Endothelial cell of umbilical vein (primary cell): ENCODE measurements around the gene ALOXE3. TPM values are rescaled to one million over a fixed set of nuclear protein-coding genes. Genes with fewer than 3 reads are reported as not detected.

Experiments used
- BruUV-seq: library from RNA; stranded (reverse); fragments of 400-500 nt; replicated peaks from 2 replicates; lab custom pipeline; 2021; lab: Mats Ljungman, UMichigan
- CTCF ChIA-PET: fragments of 300-600, 350-600 bp; sonication (Branson Sonifier 250); formaldehyde crosslinking; loops from one replicate; lab custom pipeline; 2021; ENCODE audit warnings: antibody characterized with exemption, inconsistent platforms; lab: Charles Lee
- POLR2A ChIA-PET: fragments of 300-600, 350-600 bp; sonication (Branson Sonifier 250); formaldehyde crosslinking; loops from one replicate; lab custom pipeline; 2021; ENCODE audit warnings: antibody characterized with exemption, inconsistent platforms; lab: Charles Lee
- DNase-seq: peaks from one replicate; pipeline ENCODE4 v3.0.0-alpha.2; 2011; ENCODE audit warnings: low read depth, low spot score
- FAIRE-seq: peaks from 2 replicates; lab custom pipeline; 2011; peaks lifted over from hg19 to GRCh38; lab: Jason Lieb, UNC
- H2AFZ ChIP-seq: 2 replicates; pipeline ENCODE4 v1.6.0; 2012; ENCODE audit warnings: low read depth, low read length, control low read depth, inconsistent platforms
- H3K27ac ChIP-seq: 2 replicates; pipeline ENCODE4 v1.5.1; 2011; ENCODE audit warnings: low read depth, mild to moderate bottlenecking, control low read depth, low read length, moderate library complexity; ENCODE audit not compliant: insufficient read depth
- H3K27me3 ChIP-seq, 2 experiments: 2 replicates each; pipeline versions ENCODE4 v1.6.0 to v1.6.1; 2011; ENCODE audit warnings: low read length in 2 of 2, mixed read lengths in 1 of 2; ENCODE audit not compliant: control insufficient read depth in 2 of 2, insufficient read depth in 2 of 2
- H3K36me3 ChIP-seq, 2 experiments: 2 replicates in 1 of 2; 3 replicates in 1 of 2; pipeline ENCODE4 v1.5.1; 2011; ENCODE audit warnings: low read length in 2 of 2, mild to moderate bottlenecking in 1 of 2, moderate library complexity in 1 of 2; ENCODE audit not compliant: control insufficient read depth in 2 of 2, insufficient read depth in 2 of 2; ENCODE audit errors: extremely low read depth in 1 of 2
- H3K4me1 ChIP-seq: 3 replicates; pipeline ENCODE4 v1.5.1; 2011; ENCODE audit warnings: mild to moderate bottlenecking, low read length; ENCODE audit not compliant: control insufficient read depth, insufficient read depth; ENCODE audit errors: extremely low read depth
- H3K4me2 ChIP-seq: 2 replicates; pipeline ENCODE4 v1.6.1; 2011; ENCODE audit warnings: low read length, control low read depth, mixed read lengths; ENCODE audit not compliant: insufficient read depth
- H3K4me3 ChIP-seq, 3 experiments: fragments of 200-600 bp in 1 of 3; sonication (generic), shearing (Covaris generic) in 1 of 3; replicated peaks in 1 of 3; 2 replicates each; pipeline ENCODE4 v1.5.1; 2011 to 2016; ENCODE audit warnings: control low read depth in 3 of 3, low read length in 3 of 3, mild to moderate bottlenecking in 2 of 3, inconsistent platforms in 1 of 3, low read depth in 1 of 3, moderate library complexity in 1 of 3; ENCODE audit not compliant: insufficient read depth in 1 of 3
- H3K79me2 ChIP-seq: 2 replicates; pipeline ENCODE4 v1.6.0; 2012; ENCODE audit warnings: low read length, inconsistent platforms; ENCODE audit not compliant: control insufficient read depth, insufficient read depth
- H3K9ac ChIP-seq: replicated peaks from 2 replicates; pipeline ENCODE3; 2011; ENCODE audit warnings: low read length, control low read depth; ENCODE audit not compliant: insufficient read depth; ENCODE audit errors: extremely low read depth
- H3K9me1 ChIP-seq: replicated peaks from 3 replicates; pipeline ENCODE4 v1.6.0; 2011; ENCODE audit warnings: mild to moderate bottlenecking, low read length; ENCODE audit not compliant: control insufficient read depth, insufficient read depth; ENCODE audit errors: extremely low read depth
- H3K9me3 ChIP-seq: replicated peaks from 2 replicates; pipeline ENCODE4 v1.5.1; 2012; ENCODE audit warnings: low read length, inconsistent platforms; ENCODE audit not compliant: control insufficient read depth, insufficient read depth
- H4K20me1 ChIP-seq: replicated peaks from 2 replicates; pipeline ENCODE3; 2011; ENCODE audit warnings: mild to moderate bottlenecking, low read length; ENCODE audit not compliant: control insufficient read depth, insufficient read depth; ENCODE audit errors: extremely low read depth
- EZH2 ChIP-seq: IDR thresholded peaks from 2 replicates; pipeline ENCODE4 v1.6.1; 2012; ENCODE audit warnings: borderline replicate concordance, low read depth, mild to moderate bottlenecking, moderate library complexity, low read length, inconsistent platforms; ENCODE audit not compliant: severe bottlenecking
- FOS ChIP-seq: IDR thresholded peaks from 2 replicates; pipeline ENCODE4 v1.6.1; 2011; ENCODE audit warnings: mild to moderate bottlenecking, low read length, moderate library complexity, borderline replicate concordance; ENCODE audit not compliant: insufficient read depth
- GATA2 ChIP-seq: IDR thresholded peaks from 2 replicates; pipeline ENCODE4 v1.7.0; 2011; ENCODE audit warnings: low read depth, mild to moderate bottlenecking, moderate library complexity, mixed read lengths, low read length; ENCODE audit not compliant: insufficient read length, insufficient read depth
- JUN ChIP-seq: IDR thresholded peaks from 2 replicates; pipeline ENCODE4 v1.6.1; 2011; ENCODE audit warnings: borderline replicate concordance, low read depth; ENCODE audit not compliant: insufficient read length, insufficient read depth
- MYC ChIP-seq: IDR thresholded peaks from one replicate; pipeline ENCODE4 v1.6.1; 2011; ENCODE audit warnings: mild to moderate bottlenecking, low read depth, low read length
- POLR2A ChIP-seq: IDR thresholded peaks from 2 replicates; pipeline ENCODE4 v1.6.1; 2012; ENCODE audit warnings: low read depth, mild to moderate bottlenecking, control low read depth, low read length
- POLR2AphosphoS5 ChIP-seq: IDR thresholded peaks from 2 replicates; pipeline ENCODE4 v1.6.1; 2012; ENCODE audit warnings: low read depth, mild to moderate bottlenecking, control low read depth, low read length, moderate library complexity; ENCODE audit not compliant: insufficient read depth
- dilution Hi-C: fragments of 300-500 bp; cut with MboI; formaldehyde crosslinking; loops from one replicate; pipeline ENCODE4 v1.15.0; 2019; ENCODE audit warnings: low sequenced_read_pairs; ENCODE audit not compliant: extremely low pct_ligation_motif_present
- intact Hi-C: fragments of 100-400 bp; cut with micrococcal nuclease; formaldehyde crosslinking; loops from one replicate; pipeline ENCODE4 v1.10.0; 2022
- polyA plus RNA-seq, 4 experiments: library from polyadenylated mRNA; depleted of rRNA in 3 of 4; stranded (reverse) in 3 of 4; unstranded in 1 of 4; fragments of >200 nt; gene quantifications; 2 replicates each; pipeline versions ENCODE4 v1.2.1 to v1.2.3, GENCODE V29; 2011 to 2012; ENCODE audit warnings: missing spikeins in 1 of 4
- total RNA-seq: library from RNA; stranded (reverse); gene quantifications from 2 replicates; pipeline ENCODE4 v1.2.3, GENCODE V29; 2021
- TF ChIP-seq, protein P1 (sequence below), 2 donors: IDR thresholded peaks; 1 replicate in 1 of 2; 2 replicates in 1 of 2; pipeline ENCODE4 v1.5.1; 2011; ENCODE audit warnings: low read length in 2 of 2, mild to moderate bottlenecking in 2 of 2, moderate library complexity in 2 of 2, control low read depth in 1 of 2, inconsistent platforms in 1 of 2, low read depth in 1 of 2; ENCODE audit not compliant: insufficient read depth in 1 of 2; ENCODE audit errors: extremely low read depth in 1 of 2
- TF ChIP-seq, protein P2 (sequence below): IDR thresholded peaks from 2 replicates; pipeline ENCODE4 v1.6.1; 2011; ENCODE audit not compliant: insufficient read depth, insufficient read length

Gene ALOXE3
- total and polyA plus RNA-seq, 2 donors (not counting 3 experiments of a cell fraction or from before 2014, with no cell fraction given) = 0.01 TPM; not detected in 1

GRCh38 chr17:8140065-8141029, 22.0 kb upstream of the ALOXE3 start:
- H3K27ac ChIP-seq = no peak overlapping the region
- intact Hi-C loops (no loop called here), dilution Hi-C loops (no loop called here)
- H3K4me3 ChIP-seq = no peak overlapping the region
- H2AFZ ChIP-seq = no peak overlapping the region
- BruUV-seq = no TSS peak
- no peak overlapping the region for H3K9ac ChIP-seq
- no peak overlapping the region for H3K4me2 ChIP-seq
- H3K4me1 ChIP-seq = peaks cover 14% of the 10 kb centered on the region
- ChIA-PET CTCF (interaction anchor here (1.4 to 5.6 kb wide), 3 partner anchors 11 to 80 kb away, joined by 6 to 72 read pairs (median 28); partner anchors contain the start of gene PER1), POLR2A (interaction anchor here (0.8 kb wide), 1 partner anchor 33 kb away, joined by 3 read pairs; no protein-coding TSS in a partner anchor)
- DNase-seq = no peak
- no peaks in the 10 kb centered on the region for H3K9me1 ChIP-seq
- no peaks in the 10 kb centered on the region for H3K79me2 ChIP-seq
- no peak for TF ChIP-seq JUN
- TF ChIP-seq MYC = no peak
- TF ChIP-seq, protein P1, sequence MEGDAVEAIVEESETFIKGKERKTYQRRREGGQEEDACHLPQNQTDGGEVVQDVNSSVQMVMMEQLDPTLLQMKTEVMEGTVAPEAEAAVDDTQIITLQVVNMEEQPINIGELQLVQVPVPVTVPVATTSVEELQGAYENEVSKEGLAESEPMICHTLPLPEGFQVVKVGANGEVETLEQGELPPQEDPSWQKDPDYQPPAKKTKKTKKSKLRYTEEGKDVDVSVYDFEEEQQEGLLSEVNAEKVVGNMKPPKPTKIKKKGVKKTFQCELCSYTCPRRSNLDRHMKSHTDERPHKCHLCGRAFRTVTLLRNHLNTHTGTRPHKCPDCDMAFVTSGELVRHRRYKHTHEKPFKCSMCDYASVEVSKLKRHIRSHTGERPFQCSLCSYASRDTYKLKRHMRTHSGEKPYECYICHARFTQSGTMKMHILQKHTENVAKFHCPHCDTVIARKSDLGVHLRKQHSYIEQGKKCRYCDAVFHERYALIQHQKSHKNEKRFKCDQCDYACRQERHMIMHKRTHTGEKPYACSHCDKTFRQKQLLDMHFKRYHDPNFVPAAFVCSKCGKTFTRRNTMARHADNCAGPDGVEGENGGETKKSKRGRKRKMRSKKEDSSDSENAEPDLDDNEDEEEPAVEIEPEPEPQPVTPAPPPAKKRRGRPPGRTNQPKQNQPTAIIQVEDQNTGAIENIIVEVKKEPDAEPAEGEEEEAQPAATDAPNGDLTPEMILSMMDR (IDR thresholded peaks at IDR 0.05; ENCODE audit: extremely low read depth in 1 of 2, insufficient read depth in 1 of 2, low read depth in 1 of 2, low read length in 2 of 2) = no peak
- TF ChIP-seq EZH2 = no peak
- no peak for TF ChIP-seq POLR2AphosphoS5
- TF ChIP-seq GATA2 = no peak
- TF ChIP-seq POLR2A = no peak
- no peak for TF ChIP-seq FOS
- TF ChIP-seq, protein P2, sequence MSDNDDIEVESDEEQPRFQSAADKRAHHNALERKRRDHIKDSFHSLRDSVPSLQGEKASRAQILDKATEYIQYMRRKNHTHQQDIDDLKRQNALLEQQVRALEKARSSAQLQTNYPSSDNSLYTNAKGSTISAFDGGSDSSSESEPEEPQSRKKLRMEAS = no peak
- no peak for FAIRE-seq
- no peaks in the 10 kb centered on the region for H3K9me3 ChIP-seq
- no peaks in the 10 kb centered on the region for H4K20me1 ChIP-seq
- no peaks in the 10 kb centered on the region for H3K27me3 ChIP-seq
- peaks cover 0 to 36% of the 10 kb centered on the region in 2 experiments for H3K36me3 ChIP-seq
